Sigmoid colon (tissue), 7 donors: Measurements from ENCODE around the gene DPP6. TPM values are rescaled to one million over a fixed set of nuclear protein-coding genes. Genes with fewer than 3 reads are reported as not detected.
A peak's percentile ranks its signal among the peaks of the same experiment; 100 is the strongest.

Source experiments
- DNase-seq: peaks from one replicate; pipeline ENCODE4 v3.0.0-alpha.2; 2019
- H3K27ac ChIP-seq, 4 donors: fragments of 200-600 bp; sonication (generic); one replicate each; pipeline ENCODE4 v1.5.1; 2016 to 2019; ENCODE audit warnings: mild to moderate bottlenecking in 1 of 4
- H3K27me3 ChIP-seq, 3 donors: fragments of 200-600 bp; sonication (generic); one replicate each; pipeline ENCODE4 v1.5.1; 2019; ENCODE audit warnings: mild to moderate bottlenecking in 1 of 3
- H3K36me3 ChIP-seq, 4 donors: fragments of 200-600 bp; sonication (generic); one replicate each; pipeline ENCODE4 v1.5.1; 2016 to 2019
- H3K4me1 ChIP-seq, 4 donors: fragments of 200-600 bp; sonication (generic); one replicate each; pipeline ENCODE4 v1.5.1; 2017 to 2019
- H3K4me3 ChIP-seq, 4 donors: fragments of 200-600 bp; sonication (generic); one replicate each; pipeline ENCODE4 v1.5.1; 2017 to 2019; ENCODE audit warnings: mild to moderate bottlenecking in 2 of 4, moderate library complexity in 1 of 4
- H3K9me3 ChIP-seq, 4 donors: fragments of 200-600 bp in 3 of 4; sonication (generic) in 3 of 4; one replicate each; pipeline versions ENCODE4 v1.5.1 to v1.6.1; 2013 to 2019
- CTCF ChIP-seq, 4 experiments: fragments of 450-650 bp in 3 of 4; fragments of 200-600 bp in 1 of 4; IDR thresholded peaks; one replicate each; pipeline ENCODE4 v1.5.1; 2016 to 2019; ENCODE audit warnings: antibody characterized with exemption in 4 of 4, mild to moderate bottlenecking in 3 of 4, moderate library complexity in 2 of 4
- EP300 ChIP-seq, 4 donors: sonication (generic); formaldehyde crosslinking; IDR thresholded peaks; one replicate each; pipeline ENCODE4 v1.6.1; 2017; ENCODE audit warnings: antibody characterized with exemption in 4 of 4
- POLR2A ChIP-seq, 2 donors: fragments of 450-650 bp; IDR thresholded peaks; one replicate each; pipeline ENCODE4 v1.6.1; 2016; ENCODE audit warnings: antibody characterized with exemption in 2 of 2, mild to moderate bottlenecking in 2 of 2, moderate library complexity in 2 of 2
- POLR2AphosphoS5 ChIP-seq, 4 donors: sonication (generic); formaldehyde crosslinking; IDR thresholded peaks; one replicate each; pipeline ENCODE4 v1.6.1; 2017; ENCODE audit warnings: antibody characterized with exemption in 4 of 4
- WGBS, 2 donors: extraction: QIAGEN DNeasy Blood & Tissue Kit; methylation state at CpG; one replicate each; pipeline ENCODE4 v1.1.7; 2013; 5-methylcytosine and 5-hydroxymethylcytosine counted together
- intact Hi-C: fragments of 100-400 bp; cut with DNase I; formaldehyde crosslinking; loops from one replicate; pipeline ENCODE4 v1.15.1; 2023
- polyA plus RNA-seq, 3 donors: library from polyadenylated mRNA; stranded (reverse); fragments of 200-250 nt; gene quantifications; one replicate each; pipeline ENCODE4 v1.2.3, GENCODE V29; 2013
- total RNA-seq, 4 donors: library from RNA; depleted of rRNA; stranded (reverse); fragments of >200 nt; gene quantifications; one replicate each; pipeline ENCODE4 v1.1.0, GENCODE V29; 2016
- donor health status: healthy with polysubstance abuse.
- donor health status: Bipolar disorder and iron deficiency.
- donor health status: healthy.

The DPP6 gene
- total and polyA plus RNA-seq, 7 donors: 1.2 to 53.2 (median 41.0) TPM; not detected in 1

GRCh38 chr7:154892459-154892858, 840.3 kb downstream of the DPP6 start:
- Histone ChIP-seq H3K27me3 (peaks cover 0 to 3% (median 0%) of the 10 kb centered on the region in 3 donors), H3K4me3 (no peak overlapping the region), H3K36me3 (peaks cover 0 to 24% (median 0%) of the 10 kb centered on the region in 4 donors), H3K9me3 (no peaks in the 10 kb centered on the region), H3K4me1 (no peaks in the 10 kb centered on the region), H3K27ac (no peak overlapping the region)
- no peak for DNase-seq
- 26 to 47% methylated on average over 28 of the region's 28 CpGs for WGBS, 2 donors
- TF ChIP-seq POLR2AphosphoS5 (IDR thresholded peaks at IDR 0.05) (no peak), CTCF (IDR thresholded peaks at IDR 0.05) (no peak), EP300 (IDR thresholded peaks at IDR 0.05) (no peak), POLR2A (IDR thresholded peaks at IDR 0.05) (no peak)
- intact Hi-C loops: no loop called here

- Histone ChIP-seq H3K27me3 (peaks cover 0 to 17% (median 8%) of the 10 kb centered on the region in 3 donors), H3K36me3 (no peaks in the 10 kb centered on the region), H3K4me3 (no peak overlapping the region), H3K27ac (no peak overlapping the region), H3K9me3 (no peaks in the 10 kb centered on the region), H3K4me1 (no peaks in the 10 kb centered on the region)
- TF ChIP-seq EP300 (IDR thresholded peaks at IDR 0.05) (no peak), POLR2AphosphoS5 (IDR thresholded peaks at IDR 0.05) (no peak), CTCF (IDR thresholded peaks at IDR 0.05) (no peak), POLR2A (IDR thresholded peaks at IDR 0.05) (no peak)
- WGBS, 2 donors: 57 to 87% methylated on average over 11 of the region's 11 CpGs
- intact Hi-C loops: no loop called here
- DNase-seq: no peak
These were observed 843.9 kb downstream of the DPP6 start for GRCh38 chr7:154896076-154896475.

- H3K27ac ChIP-seq: no peak overlapping the region
- no peak for DNase-seq
- no peaks in the 10 kb centered on the region for H3K9me3 ChIP-seq
- no peaks in the 10 kb centered on the region for H3K36me3 ChIP-seq
- intact Hi-C loops: no loop called here
- H3K27me3 ChIP-seq: peaks cover 0 to 17% (median 8%) of the 10 kb centered on the region in 3 donors
- no peak for TF ChIP-seq POLR2A (IDR thresholded peaks at IDR 0.05)
- no peak for TF ChIP-seq EP300 (IDR thresholded peaks at IDR 0.05)
- H3K4me3 ChIP-seq: no peak overlapping the region
- no peaks in the 10 kb centered on the region for H3K4me1 ChIP-seq
- WGBS, 2 donors: 89% methylated on average over 24 of the region's 24 CpGs
These were observed 847.0 kb downstream of the DPP6 start for GRCh38 chr7:154898973-154899855.

GRCh38 chr7:154899862-154900261, 847.7 kb downstream of the DPP6 start:
- 67 to 73% methylated on average over 5 of the region's 5 CpGs for WGBS, 2 donors
- TF ChIP-seq POLR2AphosphoS5 (IDR thresholded peaks at IDR 0.05): no peak
- TF ChIP-seq POLR2A (IDR thresholded peaks at IDR 0.05): no peak
- TF ChIP-seq EP300 (IDR thresholded peaks at IDR 0.05): no peak
- no peak for TF ChIP-seq CTCF (IDR thresholded peaks at IDR 0.05)

DNA sequence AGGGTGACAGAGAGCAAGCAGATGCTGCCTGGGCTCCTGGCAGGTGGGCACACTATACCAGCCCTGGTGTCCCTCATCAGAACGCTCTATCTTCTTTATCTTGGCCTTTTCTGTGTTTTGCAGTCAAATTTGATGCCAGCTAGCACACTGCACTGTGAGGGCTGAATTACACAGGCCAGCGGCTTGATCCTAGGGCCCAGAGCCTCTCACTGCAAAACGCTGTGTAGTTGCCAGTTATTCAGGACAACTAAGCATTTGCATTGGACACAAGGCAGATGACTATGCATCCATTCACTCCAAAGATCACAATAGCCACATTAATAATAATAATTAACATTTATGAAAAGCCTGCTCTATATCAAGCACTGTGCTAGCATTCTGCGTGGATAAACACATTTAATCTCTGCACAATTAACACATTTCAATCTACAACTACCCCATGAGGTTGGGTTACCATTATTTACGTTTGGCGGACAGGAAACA, 850.4 kb downstream of the DPP6 start:
- no peak overlapping the region for H3K27ac ChIP-seq
- TF ChIP-seq EP300 (IDR thresholded peaks at IDR 0.05) (no peak), POLR2AphosphoS5 (IDR thresholded peaks at IDR 0.05) (no peak), CTCF (IDR thresholded peaks at IDR 0.05) (no peak), POLR2A (IDR thresholded peaks at IDR 0.05) (no peak)
- WGBS, 2 donors: 79 to 89% methylated on average over 6 of the region's 6 CpGs

More at GRCh38 chr7:154899862-154900261, 847.7 kb downstream of the DPP6 start:
- DNase-seq: no peak
- Histone ChIP-seq H3K4me1 (no peaks in the 10 kb centered on the region), H3K4me3 (no peak overlapping the region), H3K36me3 (no peaks in the 10 kb centered on the region), H3K27me3 (peaks cover 0 to 17% (median 8%) of the 10 kb centered on the region in 3 donors), H3K9me3 (no peaks in the 10 kb centered on the region), H3K27ac (no peak overlapping the region)
- intact Hi-C loops: no loop called here

More for the DNA sequence above, 850.4 kb downstream of the DPP6 start:
- Histone ChIP-seq H3K9me3 (no peaks in the 10 kb centered on the region), H3K4me1 (no peaks in the 10 kb centered on the region), H3K4me3 (no peak overlapping the region), H3K27me3 (peaks cover 0 to 19% (median 8%) of the 10 kb centered on the region in 3 donors), H3K36me3 (no peaks in the 10 kb centered on the region)
- intact Hi-C loops: no loop called here
- DNase-seq: peak; percentile 21
